Ishikawa (cell line): ENCODE results near the gene LFNG.

ENCODE experiments used
- CEBPB ChIP-seq: IDR thresholded peaks from 2 replicates; pipeline ENCODE4 v1.6.1; 2012
- CREB1 ChIP-seq: IDR thresholded peaks from 2 replicates; pipeline ENCODE4 v1.6.1; 2012; ENCODE audit warnings: low read depth
- EGR1 ChIP-seq: IDR thresholded peaks from 2 replicates; pipeline ENCODE4 v1.6.1; 2012
- EP300 ChIP-seq: IDR thresholded peaks from 2 replicates; pipeline ENCODE4 v1.6.1; 2012; ENCODE audit warnings: borderline replicate concordance
- FOXM1 ChIP-seq: IDR thresholded peaks from 2 replicates; pipeline ENCODE4 v1.6.1; 2012; ENCODE audit warnings: low read depth, borderline replicate concordance
- MAX ChIP-seq: IDR thresholded peaks from 2 replicates; pipeline ENCODE4 v1.6.1; 2012
- NFIC ChIP-seq: IDR thresholded peaks from 2 replicates; pipeline ENCODE4 v1.6.1; 2012
- RAD21 ChIP-seq: IDR thresholded peaks from 2 replicates; pipeline ENCODE4 v1.6.1; 2012; ENCODE audit warnings: low read depth
- REST ChIP-seq: IDR thresholded peaks from 2 replicates; pipeline ENCODE4 v1.6.1; 2012; ENCODE audit warnings: low read depth, mild to moderate bottlenecking
- TAF1 ChIP-seq: IDR thresholded peaks from 2 replicates; pipeline ENCODE4 v1.6.1; 2012; ENCODE audit warnings: low read depth, mild to moderate bottlenecking
- TCF12 ChIP-seq: IDR thresholded peaks from 2 replicates; pipeline ENCODE4 v1.6.1; 2012; ENCODE audit warnings: low read depth
- TEAD4 ChIP-seq: IDR thresholded peaks from 2 replicates; pipeline ENCODE4 v1.6.1; 2012
- USF1 ChIP-seq: IDR thresholded peaks from 2 replicates; pipeline ENCODE4 v1.6.1; 2012
- YY1 ChIP-seq: IDR thresholded peaks from 2 replicates; pipeline ENCODE4 v1.6.1; 2012; ENCODE audit warnings: low read depth
- ZBTB7A ChIP-seq: IDR thresholded peaks from 2 replicates; pipeline ENCODE4 v1.6.1; 2012; ENCODE audit warnings: low read depth

The LFNG gene

GRCh38 chr7:2487586-2488271 lies 31.8 kb upstream of the LFNG start:
- TF ChIP-seq USF1 (no peak), TAF1 (no peak), EGR1 (no peak), MAX (no peak), REST (no peak), TEAD4 (no peak), FOXM1 (no peak), YY1 (no peak), RAD21 (no peak), TCF12 (no peak), ZBTB7A (no peak), NFIC (no peak), EP300 (no peak), CREB1 (no peak), CEBPB (no peak)

- TF ChIP-seq MAX (no peak), USF1 (no peak), CEBPB (no peak), ZBTB7A (no peak)
Measured at GRCh38 chr7:2488272-2488645, 31.3 kb upstream of the LFNG start.

- no peak for TF ChIP-seq TCF12
- TF ChIP-seq YY1 = no peak
- no peak for TF ChIP-seq CEBPB
- no peak for TF ChIP-seq NFIC
- no peak for TF ChIP-seq EP300
- TF ChIP-seq REST = no peak
- no peak for TF ChIP-seq TEAD4
- no peak for TF ChIP-seq USF1
- TF ChIP-seq FOXM1 = no peak
- no peak for TF ChIP-seq ZBTB7A
- no peak for TF ChIP-seq EGR1
Measured at GRCh38 chr7:2488681-2489080, 30.9 kb upstream of the LFNG start.

- TF ChIP-seq EP300 (no peak), CEBPB (no peak), TAF1 (no peak), TCF12 (no peak), CREB1 (no peak), REST (no peak), EGR1 (no peak), MAX (no peak)
Measured at GRCh38 chr7:2490181-2490651, 29.4 kb upstream of the LFNG start.
